Tibial artery (tissue), 4 donors: ENCODE data around the gene PBX4.

ENCODE experiments used
- DNase-seq, 2 donors: peaks; one replicate each; pipeline ENCODE4 v3.0.0-alpha.2; 2019
- H3K27ac ChIP-seq, 2 donors: fragments of 200-600 bp; sonication (generic) in 1 of 2; 1 replicate in 1 of 2; 2 replicates in 1 of 2; pipeline ENCODE4 v1.5.1; 2018 to 2019; ENCODE audit warnings: mild to moderate bottlenecking in 1 of 2
- H3K27me3 ChIP-seq, 2 donors: fragments of 200-600 bp; sonication (generic) in 1 of 2; one replicate each; pipeline versions ENCODE4 v1.5.1 to v1.6.0; 2016 to 2019
- H3K36me3 ChIP-seq, 3 donors: fragments of 200-600 bp; sonication (generic) in 2 of 3; one replicate each; pipeline ENCODE4 v1.5.1; 2016 to 2019; ENCODE audit warnings: mild to moderate bottlenecking in 2 of 3
- H3K4me1 ChIP-seq, 4 donors: fragments of 200-600 bp; sonication (generic) in 2 of 4; 1 replicate in 3 of 4; 2 replicates in 1 of 4; pipeline ENCODE4 v1.5.1; 2016 to 2019
- H3K4me3 ChIP-seq, 2 donors: fragments of 200-600 bp; sonication (generic) in 1 of 2; 1 replicate in 1 of 2; 2 replicates in 1 of 2; pipeline ENCODE4 v1.5.1; 2018 to 2019; ENCODE audit warnings: mild to moderate bottlenecking in 2 of 2
- H3K9me3 ChIP-seq, 3 donors: fragments of 200-600 bp; sonication (generic) in 1 of 3; one replicate each; pipeline ENCODE4 v1.5.1; 2016 to 2019
- intact Hi-C: fragments of 100-400 bp; cut with DNase I; formaldehyde crosslinking; loops from one replicate; pipeline ENCODE4 v1.15.0; 2023; ENCODE audit warnings: low total_unique reads
- TF ChIP-seq, protein P1 (sequence below), 2 experiments: fragments of 200-600 bp in 1 of 2; fragments of 450-650 bp in 1 of 2; IDR thresholded peaks; one replicate each; pipeline ENCODE4 v1.5.1; 2017 to 2019; ENCODE audit warnings: antibody characterized with exemption in 2 of 2, mild to moderate bottlenecking in 1 of 2, moderate library complexity in 1 of 2

Gene PBX4

DNA sequence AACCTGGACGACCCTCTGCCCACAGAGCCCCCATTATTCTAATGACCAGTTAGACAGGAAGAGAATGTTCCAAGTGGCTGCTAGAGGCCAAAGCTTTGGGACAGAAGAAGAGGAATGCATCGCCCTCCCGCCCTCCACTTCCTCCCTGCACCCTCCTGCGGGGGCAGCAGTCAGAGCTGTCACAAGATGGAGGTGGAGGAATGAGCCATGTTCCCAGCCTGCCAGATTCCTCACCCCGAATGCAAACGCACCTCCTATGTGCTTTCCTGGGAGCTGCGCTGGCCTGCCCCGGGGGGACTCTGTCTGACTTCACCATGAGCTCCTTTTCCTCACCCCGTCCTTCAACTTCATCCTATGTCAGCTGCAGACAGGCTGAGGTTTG is 88.1 kb downstream of the PBX4 start:
- TF ChIP-seq, protein P1, sequence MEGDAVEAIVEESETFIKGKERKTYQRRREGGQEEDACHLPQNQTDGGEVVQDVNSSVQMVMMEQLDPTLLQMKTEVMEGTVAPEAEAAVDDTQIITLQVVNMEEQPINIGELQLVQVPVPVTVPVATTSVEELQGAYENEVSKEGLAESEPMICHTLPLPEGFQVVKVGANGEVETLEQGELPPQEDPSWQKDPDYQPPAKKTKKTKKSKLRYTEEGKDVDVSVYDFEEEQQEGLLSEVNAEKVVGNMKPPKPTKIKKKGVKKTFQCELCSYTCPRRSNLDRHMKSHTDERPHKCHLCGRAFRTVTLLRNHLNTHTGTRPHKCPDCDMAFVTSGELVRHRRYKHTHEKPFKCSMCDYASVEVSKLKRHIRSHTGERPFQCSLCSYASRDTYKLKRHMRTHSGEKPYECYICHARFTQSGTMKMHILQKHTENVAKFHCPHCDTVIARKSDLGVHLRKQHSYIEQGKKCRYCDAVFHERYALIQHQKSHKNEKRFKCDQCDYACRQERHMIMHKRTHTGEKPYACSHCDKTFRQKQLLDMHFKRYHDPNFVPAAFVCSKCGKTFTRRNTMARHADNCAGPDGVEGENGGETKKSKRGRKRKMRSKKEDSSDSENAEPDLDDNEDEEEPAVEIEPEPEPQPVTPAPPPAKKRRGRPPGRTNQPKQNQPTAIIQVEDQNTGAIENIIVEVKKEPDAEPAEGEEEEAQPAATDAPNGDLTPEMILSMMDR (IDR thresholded peaks at IDR 0.05), result no peak
- Histone ChIP-seq H3K9me3 (no peaks in the 10 kb centered on the region), H3K27me3 (no peaks in the 10 kb centered on the region), H3K36me3 (peaks cover 14 to 53% (median 21%) of the 10 kb centered on the region in 3 donors), H3K4me3 (no peak overlapping the region), H3K4me1 (peaks cover 0 to 17% (median 11%) of the 10 kb centered on the region in 4 donors), H3K27ac (no peak overlapping the region)
- intact Hi-C loops, result loop anchor here (5.0 to 10.0 kb wide), 2 partner anchors 112 to 424 kb away; partner anchors contain the start of gene GMIP
- no peak for DNase-seq

DNA sequence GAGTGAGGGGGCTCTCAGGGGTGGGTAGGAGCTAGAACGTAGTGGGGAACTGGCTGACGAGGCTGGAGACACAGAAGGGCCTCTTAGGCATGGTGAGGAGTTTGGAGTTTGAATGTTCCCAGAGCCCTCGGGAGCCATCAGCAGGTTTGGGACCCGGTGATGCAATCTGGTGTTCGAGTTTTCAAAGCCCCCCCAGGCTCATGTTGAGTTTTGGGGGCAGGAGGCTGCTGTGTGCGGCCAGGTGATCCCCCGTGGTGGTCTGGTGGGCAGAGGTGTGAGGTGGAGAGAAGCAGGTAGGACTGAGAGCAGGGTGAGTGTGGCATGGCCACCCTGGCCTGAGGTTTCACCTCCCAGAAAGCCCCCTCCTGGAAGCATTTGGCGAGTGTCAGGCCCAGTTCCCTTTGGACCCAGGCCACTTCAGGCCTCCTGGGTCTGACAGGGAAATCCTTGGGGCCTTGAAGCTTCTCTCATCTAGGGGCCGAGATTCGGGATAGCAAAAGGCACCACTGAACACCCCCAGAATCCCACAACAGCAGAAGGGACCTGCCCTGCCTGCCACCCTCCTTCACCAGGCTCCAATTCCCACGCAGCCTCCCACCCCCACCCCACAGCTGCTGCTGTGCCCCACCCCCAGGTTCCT is 88.6 kb downstream of the PBX4 start:
- peaks cover 0 to 17% (median 11%) of the 10 kb centered on the region in 4 donors for H3K4me1 ChIP-seq
- H3K27me3 ChIP-seq, result no peaks in the 10 kb centered on the region
- peaks cover 14 to 55% (median 21%) of the 10 kb centered on the region in 3 donors for H3K36me3 ChIP-seq
- TF ChIP-seq, protein P1 (IDR thresholded peaks at IDR 0.05), result no peak
- no peak overlapping the region for H3K27ac ChIP-seq
- no peak for DNase-seq
- intact Hi-C loops, result loop anchor here (5.0 to 10.0 kb wide), 2 partner anchors 112 to 425 kb away; partner anchors contain the start of gene GMIP
- H3K9me3 ChIP-seq, result no peaks in the 10 kb centered on the region
- no peak overlapping the region for H3K4me3 ChIP-seq

DNA sequence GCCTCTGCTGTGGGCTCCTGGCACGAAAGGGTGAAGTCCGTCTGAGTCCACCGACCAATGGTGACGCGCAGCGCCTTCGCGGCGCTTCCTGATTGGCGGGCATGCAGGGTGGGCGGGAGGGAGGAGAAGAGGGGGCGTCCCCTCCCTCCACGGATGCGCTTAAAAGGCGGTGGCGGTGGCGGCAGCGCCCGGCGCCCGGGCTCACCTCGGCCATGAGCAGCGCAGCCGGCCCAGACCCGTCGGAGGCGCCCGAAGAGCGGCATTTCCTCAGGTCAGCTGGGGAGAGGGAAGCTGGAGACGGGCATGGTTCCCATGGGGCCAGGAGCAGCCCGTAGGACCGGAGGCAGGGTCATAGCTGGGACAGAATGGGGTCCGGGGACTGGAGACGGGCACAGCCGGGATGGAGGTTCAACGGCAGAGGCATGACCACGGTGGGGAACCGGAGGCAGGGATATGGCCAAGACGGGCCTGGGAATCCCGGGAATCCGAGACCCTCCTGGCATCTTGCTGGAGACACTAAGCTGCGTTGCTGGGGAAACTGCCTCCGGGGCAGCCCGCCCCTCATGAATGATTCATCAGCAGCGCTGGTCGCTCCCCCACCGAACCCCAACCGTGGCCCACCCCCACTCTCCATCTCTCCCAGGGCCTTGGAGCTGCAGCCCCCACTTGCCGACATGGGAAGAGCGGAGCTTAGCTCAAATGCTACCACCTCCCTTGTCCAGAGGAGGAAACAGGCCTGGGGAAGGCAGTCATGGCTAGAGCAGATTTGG is 89.6 kb downstream of the PBX4 start, which contains the start of gene YJEFN3:
TSS of gene YJEFN3 (plus strand) at position 191 of the 770 bp plus-strand sequence. CDS start at position 213, 22 bp downstream.
- Histone ChIP-seq H3K4me3 (no peak within 1 kb of the TSS), H3K27me3 (no peaks in the 10 kb centered on the region), H3K9me3 (no peaks in the 10 kb centered on the region), H3K36me3 (peaks cover 18 to 64% (median 21%) of the 10 kb centered on the region in 3 donors), H3K4me1 (peaks cover 0 to 17% (median 11%) of the 10 kb centered on the region in 4 donors), H3K27ac (no peak within 1 kb of the TSS)
- no peak for DNase-seq
- intact Hi-C loops, result no loop called here
- TF ChIP-seq, protein P1 (IDR thresholded peaks at IDR 0.05), result no peak

DNA sequence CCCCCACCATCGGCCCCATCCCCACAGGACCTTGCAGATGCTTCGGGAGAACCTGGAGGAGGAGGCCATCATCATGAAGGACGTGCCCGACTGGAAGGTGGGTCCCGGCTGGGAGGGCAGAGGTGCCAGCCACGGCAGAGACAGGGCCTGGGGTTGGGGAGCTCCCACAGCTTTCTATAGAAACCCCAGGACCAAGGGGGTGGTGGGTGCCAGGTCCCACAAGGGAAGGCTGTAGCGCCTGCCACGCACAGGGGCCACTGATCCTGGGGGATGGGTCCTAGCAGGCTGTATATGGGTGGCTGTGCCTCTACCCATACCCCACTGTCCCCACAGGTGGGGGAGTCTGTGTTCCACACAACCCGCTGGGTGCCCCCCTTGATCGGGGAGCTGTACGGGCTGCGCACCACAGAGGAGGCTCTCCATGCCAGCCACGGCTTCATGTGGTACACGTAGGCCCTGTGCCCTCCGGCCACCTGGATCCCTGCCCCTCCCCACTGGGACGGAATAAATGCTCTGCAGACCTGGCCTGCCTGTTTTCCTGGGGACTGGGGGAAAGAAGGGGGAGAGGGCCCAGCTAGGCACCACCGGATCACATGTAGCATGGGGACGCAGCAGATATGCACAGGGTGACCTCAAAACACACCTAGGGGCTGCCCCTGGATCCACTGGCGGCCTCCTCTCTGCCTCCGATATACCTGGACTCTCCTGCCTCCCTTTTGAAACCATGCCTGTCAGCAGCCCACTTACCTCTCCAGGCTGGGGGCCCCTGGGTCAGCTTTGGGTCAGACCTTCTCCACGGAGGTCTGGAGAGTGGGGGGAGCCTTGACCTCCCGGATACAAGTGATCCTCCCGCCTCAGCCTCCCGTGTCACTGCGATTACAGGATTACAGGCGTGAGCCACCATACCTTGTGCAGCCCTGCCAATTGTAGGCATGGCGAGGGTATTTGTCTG is 90.5 kb downstream of the PBX4 start:
- H3K36me3 ChIP-seq, result peaks cover 18 to 72% (median 21%) of the 10 kb centered on the region in 3 donors
- no peak for DNase-seq
- TF ChIP-seq, protein P1 (IDR thresholded peaks at IDR 0.05), result no peak

DNA sequence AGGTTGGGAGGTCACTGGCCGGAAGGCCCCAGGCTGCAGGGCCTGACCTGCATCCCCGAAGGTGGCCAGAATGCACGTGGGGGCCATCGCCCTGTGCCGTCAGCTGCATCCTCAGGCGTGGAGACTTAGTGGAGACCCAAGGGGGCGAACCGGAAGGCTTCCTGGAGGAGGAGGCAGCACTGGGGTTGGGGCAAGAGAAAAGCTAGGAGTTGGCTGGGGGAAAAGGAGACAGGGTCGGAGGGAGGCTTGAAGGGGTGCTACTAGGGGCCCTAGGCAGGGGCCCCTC is 91.2 kb downstream of the PBX4 start:
- H3K4me1 ChIP-seq, result peaks cover 0 to 13% (median 8%) of the 10 kb centered on the region in 4 donors
- TF ChIP-seq, protein P1 (IDR thresholded peaks at IDR 0.05), result no peak
- H3K9me3 ChIP-seq, result no peaks in the 10 kb centered on the region
- intact Hi-C loops, result no loop called here
- H3K4me3 ChIP-seq, result no peak overlapping the region
- no peaks in the 10 kb centered on the region for H3K27me3 ChIP-seq
- H3K27ac ChIP-seq, result no peak overlapping the region
- peaks cover 18 to 75% (median 21%) of the 10 kb centered on the region in 3 donors for H3K36me3 ChIP-seq
- no peak for DNase-seq

More for the DNA sequence above, 90.5 kb downstream of the PBX4 start:
- intact Hi-C loops, result no loop called here
- no peak overlapping the region for H3K4me3 ChIP-seq
- no peak overlapping the region for H3K27ac ChIP-seq
- peaks cover 0 to 17% (median 11%) of the 10 kb centered on the region in 4 donors for H3K4me1 ChIP-seq
- no peaks in the 10 kb centered on the region for H3K27me3 ChIP-seq
- H3K9me3 ChIP-seq, result no peaks in the 10 kb centered on the region
